Right lobe of liver (tissue), 6 donors: ENCODE results near the gene CFAP77. TPM values are rescaled to one million over a fixed set of nuclear protein-coding genes. Genes with fewer than 3 reads are reported as not detected.

Source experiments
- ATAC-seq, 4 donors: fragments of 200-7000 bp; cut with Tn5 transposase; one replicate each; pipeline ENCODE4 v1.9.1; 2020; ENCODE audit warnings: mild to moderate bottlenecking in 4 of 4, moderate library complexity in 4 of 4
- DNase-seq, 3 donors: peaks; one replicate each; pipeline ENCODE4 v3.0.0-alpha.2; 2020
- H3K27ac ChIP-seq, 3 donors: fragments of 200-600 bp; one replicate each; pipeline ENCODE4 v1.8.0; 2022
- H3K27me3 ChIP-seq, 2 donors: fragments of 200-600 bp; one replicate each; pipeline ENCODE4 v1.8.0; 2022
- H3K36me3 ChIP-seq, 4 donors: fragments of 200-600 bp; sonication (generic) in 1 of 4; one replicate each; pipeline versions ENCODE4 v1.5.1 to v1.8.0; 2017 to 2022; ENCODE audit warnings: control low read depth in 1 of 4
- H3K4me1 ChIP-seq, 4 donors: fragments of 200-600 bp; sonication (generic) in 1 of 4; one replicate each; pipeline versions ENCODE4 v1.5.1 to v1.8.0; 2017 to 2022; ENCODE audit warnings: control low read depth in 1 of 4
- H3K4me3 ChIP-seq, 3 donors: fragments of 200-600 bp; one replicate each; pipeline ENCODE4 v1.8.0; 2022
- H3K9me3 ChIP-seq, 4 donors: fragments of 200-600 bp; sonication (generic) in 1 of 4; one replicate each; pipeline versions ENCODE4 v1.5.1 to v1.8.0; 2017 to 2022; ENCODE audit warnings: control low read depth in 1 of 4
- CTCF ChIP-seq, 4 donors: fragments of 200-600 bp in 3 of 4; fragments of 450-650 bp in 1 of 4; IDR thresholded peaks; one replicate each; pipeline versions ENCODE4 v1.5.1 to v1.8.0; 2016 to 2022; ENCODE audit warnings: antibody characterized with exemption in 4 of 4, mild to moderate bottlenecking in 2 of 4
- POLR2A ChIP-seq: fragments of 450-650 bp; IDR thresholded peaks from one replicate; pipeline ENCODE4 v1.6.1; 2017; ENCODE audit warnings: antibody characterized with exemption, mild to moderate bottlenecking
- WGBS: methylation state at CpG from one replicate; pipeline ENCODE4 v1.1.6; 2018; ENCODE audit warnings: low coverage, low lambda C conversion rate; ENCODE audit not compliant: insufficient coverage; ENCODE audit errors: missing lambda C conversion rate; 5-methylcytosine and 5-hydroxymethylcytosine counted together
- intact Hi-C, 2 donors: fragments of 100-400 bp; cut with DNase I; formaldehyde crosslinking; loops; one replicate each; pipeline versions ENCODE4 v1.11.2 to v1.14.1; 2022
- total RNA-seq, 6 experiments: library from RNA; depleted of rRNA in 2 of 6; stranded (reverse); fragments of >200 nt in 2 of 6; fragmentation: NEBNext Ultra II Directional in 3 of 6; extraction: Animal tissue kit (Norgen Biotek cat#: 25700) in 3 of 6; gene quantifications; one replicate each; pipeline versions ENCODE4 v1.1.0 to v1.2.4, GENCODE V29; 2016 to 2023
- donor health status: DM: no; HTN: yes; CAD: no.
- donor health status: DM: no; HTN: no; CAD: no.
- donor health status: DM: no; HTN: no; CAD: no.
- donor health status: DM: no; HTN: yes; CAD: no.
- donor health status: DM: no; HTN: yes; CAD: no.

The CFAP77 gene
- total RNA-seq, 6 experiments from 2014 or later = not detected

GRCh38 chr9:132606066-132606465 is 196.1 kb downstream of the CFAP77 start:
- no peak overlapping the region for H3K27ac ChIP-seq
- TF ChIP-seq CTCF (IDR thresholded peaks at IDR 0.05) (no peak), POLR2A (no peak)

GRCh38 chr9:132609184-132609583 is 199.2 kb downstream of the CFAP77 start:
- intact Hi-C loops = no loop called here
- Histone ChIP-seq H3K9me3 (no peaks in the 10 kb centered on the region), H3K4me1 (no peaks in the 10 kb centered on the region), H3K4me3 (no peak overlapping the region), H3K27ac (no peak overlapping the region), H3K36me3 (peaks cover 0 to 24% (median 8%) of the 10 kb centered on the region in 4 donors), H3K27me3 (no peaks in the 10 kb centered on the region)
- no peak for ATAC-seq
- 91% methylated on average over 8 of the region's 9 CpGs for WGBS
- TF ChIP-seq POLR2A (no peak), CTCF (IDR thresholded peaks at IDR 0.05) (no peak)
- no peak for DNase-seq

More at GRCh38 chr9:132606066-132606465, 196.1 kb downstream of the CFAP77 start:
- DNase-seq (no peak), ATAC-seq (no peak)
- Histone ChIP-seq H3K4me1 (no peaks in the 10 kb centered on the region), H3K36me3 (peaks cover 0 to 13% (median 2%) of the 10 kb centered on the region in 4 donors), H3K27me3 (no peaks in the 10 kb centered on the region), H3K9me3 (no peaks in the 10 kb centered on the region), H3K4me3 (no peak overlapping the region)
- WGBS = 80% methylated on average over 5 of the region's 6 CpGs
- intact Hi-C loops = no loop called here

- no peaks in the 10 kb centered on the region for H3K9me3 ChIP-seq
- 67% methylated on average over 3 of the region's 7 CpGs for WGBS
- intact Hi-C loops = no loop called here
- H3K36me3 ChIP-seq = peaks cover 0 to 24% (median 8%) of the 10 kb centered on the region in 4 donors
- DNase-seq = no peak
- no peak for ATAC-seq
- no peak overlapping the region for H3K27ac ChIP-seq
- no peaks in the 10 kb centered on the region for H3K27me3 ChIP-seq
- TF ChIP-seq CTCF (IDR thresholded peaks at IDR 0.05) (no peak), POLR2A (no peak)
- no peaks in the 10 kb centered on the region for H3K4me1 ChIP-seq
- H3K4me3 ChIP-seq = no peak overlapping the region
Measured at GRCh38 chr9:132609829-132610228, 199.8 kb downstream of the CFAP77 start.

GRCh38 chr9:132610661-132611060 is 200.7 kb downstream of the CFAP77 start:
- H3K27me3 ChIP-seq = no peaks in the 10 kb centered on the region
- no peak overlapping the region for H3K4me3 ChIP-seq
- TF ChIP-seq POLR2A = no peak
- no peak for TF ChIP-seq CTCF (IDR thresholded peaks at IDR 0.05)
- intact Hi-C loops = no loop called here
- no peaks in the 10 kb centered on the region for H3K9me3 ChIP-seq
- DNase-seq (no peak), ATAC-seq (no peak)
- H3K4me1 ChIP-seq = no peaks in the 10 kb centered on the region
- WGBS = 91% methylated on average over 7 of the region's 12 CpGs
- no peak overlapping the region for H3K27ac ChIP-seq
- peaks cover 0 to 24% (median 10%) of the 10 kb centered on the region in 4 donors for H3K36me3 ChIP-seq

GRCh38 chr9:132614324-132614723 is 204.3 kb downstream of the CFAP77 start:
- ATAC-seq (no peak), DNase-seq (no peak)
- Histone ChIP-seq H3K4me3 (no peak overlapping the region), H3K27ac (no peak overlapping the region), H3K36me3 (peaks cover 0 to 45% (median 13%) of the 10 kb centered on the region in 4 donors), H3K9me3 (no peaks in the 10 kb centered on the region), H3K27me3 (no peaks in the 10 kb centered on the region), H3K4me1 (no peaks in the 10 kb centered on the region)
- TF ChIP-seq CTCF (IDR thresholded peaks at IDR 0.05) (no peak), POLR2A (no peak)
- WGBS = 80% methylated on average over 6 of the region's 6 CpGs
- intact Hi-C loops = no loop called here
